GM18909 (cell line): Measurements from ENCODE around the gene BUD23.
"Not testable (repeated sequence)": the region's sequence is repeated elsewhere in the genome, so short reads cannot be mapped to it uniquely, and the experiment has no call there.

ENCODE experiments used
- ATAC-seq: cut with Tn5 transposase; IDR thresholded peaks from one replicate; pipeline ENCODE4 v1.9.1; 2021; ENCODE audit warnings: mild to moderate bottlenecking; ENCODE audit not compliant: unreplicated experiment, poor library complexity

BUD23 gene, protein sequence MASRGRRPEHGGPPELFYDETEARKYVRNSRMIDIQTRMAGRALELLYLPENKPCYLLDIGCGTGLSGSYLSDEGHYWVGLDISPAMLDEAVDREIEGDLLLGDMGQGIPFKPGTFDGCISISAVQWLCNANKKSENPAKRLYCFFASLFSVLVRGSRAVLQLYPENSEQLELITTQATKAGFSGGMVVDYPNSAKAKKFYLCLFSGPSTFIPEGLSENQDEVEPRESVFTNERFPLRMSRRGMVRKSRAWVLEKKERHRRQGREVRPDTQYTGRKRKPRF

DNA sequence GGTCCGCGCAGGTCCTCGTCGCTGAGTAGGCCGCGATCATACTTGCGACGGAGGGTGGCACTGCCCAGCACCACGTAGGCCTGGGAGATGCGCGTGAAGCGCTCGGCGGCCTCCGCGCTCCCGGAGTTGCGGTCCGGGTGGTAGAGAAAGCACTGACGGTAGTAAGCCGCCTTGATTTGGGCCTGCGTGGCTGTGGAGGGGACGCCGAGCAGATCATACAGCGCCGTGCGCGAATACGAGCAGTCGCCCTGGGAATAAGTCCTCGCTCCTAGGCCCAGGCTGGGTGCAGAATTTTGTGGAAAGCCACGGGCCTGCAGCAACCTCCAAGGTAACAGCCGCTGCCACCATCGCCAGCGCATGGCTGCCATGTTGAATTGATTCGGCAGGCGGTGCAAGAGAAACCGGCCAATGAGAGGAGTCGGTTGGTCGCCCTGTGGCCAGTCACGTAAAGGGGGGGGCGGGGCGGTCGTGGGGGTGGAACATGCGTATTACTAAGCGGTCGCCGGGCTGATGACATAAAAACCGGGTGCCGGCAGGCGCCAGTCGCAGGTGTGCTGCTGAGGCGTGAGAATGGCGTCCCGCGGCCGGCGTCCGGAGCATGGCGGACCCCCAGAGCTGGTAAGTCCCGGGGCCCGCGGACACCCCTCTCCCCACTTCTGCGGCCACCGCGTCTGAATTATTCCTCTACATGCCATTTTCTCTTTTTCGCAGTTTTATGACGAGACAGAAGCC lies at the start of gene BUD23, which contains the start of gene DNAJC30:
TSS of gene BUD23 (plus strand) at position 542 of the 732 bp plus-strand sequence. CDS start at position 571, 29 bp downstream.
TSS of gene DNAJC30 (minus strand) at position 398 of the 732 bp plus-strand sequence. CDS start at position 368, 30 bp downstream.
- ATAC-seq, result peak; percentile 90

DNA sequence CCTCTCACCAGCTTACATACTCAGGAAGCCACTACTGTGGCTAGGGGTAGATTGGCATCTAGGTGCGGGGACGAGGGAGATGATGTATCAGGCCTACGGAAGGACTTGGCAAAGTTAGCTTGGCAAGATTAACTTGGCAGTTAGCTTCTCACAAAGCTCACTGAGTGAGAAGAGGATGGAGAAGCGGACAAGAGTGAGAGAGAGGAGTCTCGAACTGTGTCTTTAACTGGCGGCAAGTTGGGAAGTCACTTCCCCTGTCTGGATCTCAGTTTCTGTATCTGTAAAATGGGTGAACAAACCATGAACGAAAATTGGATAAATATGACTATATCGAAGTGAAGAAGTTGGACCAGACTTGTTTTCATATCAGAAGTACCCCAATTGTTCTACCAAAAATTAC lies 49.6 kb upstream of the BUD23 start:
- no peak for ATAC-seq

DNA sequence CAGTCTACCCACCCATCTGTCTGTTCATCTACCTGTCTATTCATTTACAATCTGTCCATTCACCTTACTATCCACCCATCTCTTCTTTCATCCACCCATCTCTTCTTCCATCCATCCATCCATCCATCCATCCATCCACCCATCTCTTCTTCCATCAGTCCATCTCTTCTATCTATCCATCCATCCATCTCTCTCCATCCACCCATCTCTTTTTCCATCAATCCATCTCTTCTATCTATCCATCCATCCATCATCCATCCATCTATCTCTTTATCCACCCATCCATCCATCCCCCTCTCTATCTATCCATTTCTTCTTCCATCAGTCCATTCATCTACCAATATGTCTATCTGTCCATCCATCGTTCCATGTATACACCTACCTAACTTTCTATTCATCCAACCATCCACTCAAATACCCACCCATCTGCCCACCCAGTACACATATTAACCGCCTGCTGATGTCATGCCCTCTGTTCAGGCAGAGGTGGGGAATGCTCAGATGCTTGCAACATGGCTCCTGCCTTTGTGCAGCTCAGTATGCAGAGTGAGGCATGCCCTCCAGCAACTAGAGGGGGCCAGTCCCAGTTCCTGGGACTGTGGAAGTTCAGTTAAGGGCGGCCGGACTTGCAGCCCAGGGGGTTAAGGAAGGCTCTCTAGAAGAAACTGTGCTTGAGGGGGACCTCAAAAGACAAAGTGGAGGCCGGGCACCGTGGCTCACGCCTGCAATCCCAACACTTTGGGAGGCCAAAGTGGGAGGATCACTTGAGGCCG lies 47.8 kb upstream of the BUD23 start:
- no peak for ATAC-seq

DNA sequence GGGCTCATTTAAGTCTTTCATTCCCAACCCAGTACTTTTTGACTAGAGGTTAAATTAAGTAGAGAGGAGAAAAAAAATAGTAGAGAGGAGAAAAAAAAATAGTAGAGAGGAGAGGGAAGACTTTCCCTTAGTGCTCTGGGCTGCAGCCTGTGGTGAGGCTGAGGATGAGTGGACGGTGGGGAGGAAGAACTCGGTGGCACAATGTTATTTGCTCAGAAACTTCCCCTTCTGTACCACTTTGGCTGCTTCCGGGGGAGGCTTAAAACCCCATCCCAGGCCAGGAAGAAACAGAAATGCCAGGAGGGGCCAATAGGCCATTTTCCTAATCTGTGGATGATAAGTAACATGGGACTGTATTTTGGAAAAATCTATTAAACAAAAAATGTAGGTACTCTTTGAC lies 44.5 kb upstream of the BUD23 start:
- ATAC-seq, result no peak

DNA sequence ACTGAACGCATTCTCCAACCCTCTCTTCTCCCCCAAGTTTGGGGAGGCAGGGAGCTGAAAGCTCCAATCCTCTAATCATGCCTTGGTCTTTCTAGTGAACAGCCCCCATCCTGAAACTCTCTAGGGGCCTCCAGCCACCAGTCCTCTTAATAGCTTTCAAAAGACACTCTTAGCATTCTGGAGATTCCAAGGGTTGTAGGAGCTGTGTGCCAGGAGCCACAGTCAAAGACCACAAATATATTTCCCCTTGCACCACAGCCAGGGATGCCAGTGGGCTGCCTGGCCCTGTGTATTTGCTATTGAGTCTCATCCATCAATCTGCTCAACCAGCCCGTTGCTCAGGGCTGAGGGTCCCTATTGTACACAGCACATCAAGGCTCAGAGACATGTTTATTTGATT lies 40.6 kb upstream of the BUD23 start:
- no peak for ATAC-seq

DNA sequence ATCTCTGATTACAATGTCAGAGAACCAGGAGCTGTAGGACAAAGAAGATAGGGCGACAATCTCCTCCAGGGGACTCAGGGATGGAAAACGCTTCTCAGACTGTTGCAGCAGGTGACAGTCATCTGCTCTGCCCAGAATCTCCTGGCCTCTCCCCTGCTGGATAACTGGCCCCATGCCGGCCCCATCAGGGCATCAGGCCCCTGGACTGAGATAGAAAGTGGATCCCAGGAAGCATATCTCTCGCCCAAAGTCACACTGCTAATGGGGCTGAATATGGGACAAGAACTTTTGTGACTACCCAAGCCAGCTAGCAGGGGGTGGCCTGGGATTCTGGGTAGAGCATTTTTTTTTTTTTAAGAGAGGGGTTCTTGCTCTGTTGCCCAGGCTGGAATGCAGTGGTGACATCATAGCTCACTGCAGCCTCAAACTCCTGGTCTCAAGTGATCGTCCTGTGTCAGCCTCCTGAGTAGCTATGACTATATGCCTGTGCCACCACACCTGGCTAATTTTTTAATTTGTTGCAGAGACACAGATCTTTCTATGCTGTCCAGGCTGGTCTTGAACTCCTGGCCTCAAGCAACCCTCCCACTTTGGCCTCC lies 38.6 kb upstream of the BUD23 start:
- ATAC-seq, result no peak

DNA sequence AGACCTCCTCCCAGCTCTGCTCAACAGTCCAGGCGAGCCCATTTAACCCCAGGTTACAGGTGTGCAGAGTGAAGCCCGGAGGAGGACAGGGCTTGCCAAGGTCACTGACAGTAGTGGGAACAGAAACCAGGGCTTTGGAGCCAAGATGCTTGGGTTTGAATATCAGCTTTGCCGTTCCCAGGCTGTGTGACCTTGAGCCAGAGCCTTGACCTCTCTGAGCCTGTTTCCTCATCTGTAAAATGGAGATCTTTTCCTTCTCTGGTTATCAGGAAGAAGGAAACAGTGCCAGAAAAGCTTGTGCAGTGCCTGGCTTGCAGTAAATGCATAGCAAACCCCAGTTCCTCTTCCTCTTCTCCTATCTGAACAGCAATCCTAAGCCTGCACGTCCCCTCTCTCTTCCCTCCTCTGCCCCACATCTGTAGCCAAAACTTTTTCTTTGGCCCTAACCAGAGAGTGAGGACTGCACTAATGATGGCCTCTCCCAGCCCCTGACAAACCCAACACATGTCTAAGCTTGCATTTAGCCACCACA lies 37.7 kb upstream of the BUD23 start:
- no peak for ATAC-seq

DNA sequence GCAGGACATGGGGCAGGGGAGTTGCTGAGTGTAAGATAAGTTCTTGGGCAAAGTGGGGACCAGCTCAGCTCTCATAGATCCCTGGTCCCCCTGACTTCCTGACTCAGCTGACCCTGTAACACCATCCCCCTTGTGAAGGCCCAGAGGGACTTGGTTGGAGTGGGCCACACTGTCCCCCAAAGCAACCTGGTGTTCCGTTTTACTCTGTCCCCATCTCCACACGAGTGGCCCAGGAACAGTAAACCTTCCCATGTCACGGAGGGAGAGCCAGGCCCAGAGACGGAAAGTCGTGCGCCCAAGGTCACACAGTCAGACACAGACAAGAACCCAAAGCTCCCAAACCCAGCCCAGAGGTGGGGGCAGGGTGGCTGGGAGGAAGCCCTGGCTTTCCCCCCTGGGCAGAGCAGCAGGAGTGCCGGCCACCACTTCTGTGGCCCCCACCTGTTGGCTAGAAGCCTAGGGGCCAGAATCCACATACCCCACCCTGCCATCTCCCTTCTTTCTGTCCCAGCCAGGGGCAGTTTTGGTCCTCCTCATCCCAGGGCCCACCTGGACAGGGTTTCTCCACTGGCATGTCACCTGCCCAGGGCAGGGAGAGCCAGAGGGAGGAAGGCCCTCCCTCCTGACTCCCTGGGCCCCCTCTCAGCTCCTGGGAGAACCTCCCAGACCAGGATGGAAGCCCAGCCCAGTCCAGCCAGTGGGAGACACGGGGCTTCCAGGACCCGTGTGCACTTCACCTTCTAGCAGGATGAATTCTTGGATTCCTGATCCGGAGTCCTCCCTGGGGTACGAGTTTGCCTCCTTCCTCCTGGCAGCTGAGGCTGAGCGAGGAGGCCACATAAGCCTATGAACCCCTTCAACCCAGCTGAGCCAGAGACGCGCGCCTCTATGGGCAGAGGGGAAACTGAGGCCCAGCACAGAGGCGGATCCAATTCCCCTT lies 36.3 kb upstream of the BUD23 start:
- no peak for ATAC-seq

DNA sequence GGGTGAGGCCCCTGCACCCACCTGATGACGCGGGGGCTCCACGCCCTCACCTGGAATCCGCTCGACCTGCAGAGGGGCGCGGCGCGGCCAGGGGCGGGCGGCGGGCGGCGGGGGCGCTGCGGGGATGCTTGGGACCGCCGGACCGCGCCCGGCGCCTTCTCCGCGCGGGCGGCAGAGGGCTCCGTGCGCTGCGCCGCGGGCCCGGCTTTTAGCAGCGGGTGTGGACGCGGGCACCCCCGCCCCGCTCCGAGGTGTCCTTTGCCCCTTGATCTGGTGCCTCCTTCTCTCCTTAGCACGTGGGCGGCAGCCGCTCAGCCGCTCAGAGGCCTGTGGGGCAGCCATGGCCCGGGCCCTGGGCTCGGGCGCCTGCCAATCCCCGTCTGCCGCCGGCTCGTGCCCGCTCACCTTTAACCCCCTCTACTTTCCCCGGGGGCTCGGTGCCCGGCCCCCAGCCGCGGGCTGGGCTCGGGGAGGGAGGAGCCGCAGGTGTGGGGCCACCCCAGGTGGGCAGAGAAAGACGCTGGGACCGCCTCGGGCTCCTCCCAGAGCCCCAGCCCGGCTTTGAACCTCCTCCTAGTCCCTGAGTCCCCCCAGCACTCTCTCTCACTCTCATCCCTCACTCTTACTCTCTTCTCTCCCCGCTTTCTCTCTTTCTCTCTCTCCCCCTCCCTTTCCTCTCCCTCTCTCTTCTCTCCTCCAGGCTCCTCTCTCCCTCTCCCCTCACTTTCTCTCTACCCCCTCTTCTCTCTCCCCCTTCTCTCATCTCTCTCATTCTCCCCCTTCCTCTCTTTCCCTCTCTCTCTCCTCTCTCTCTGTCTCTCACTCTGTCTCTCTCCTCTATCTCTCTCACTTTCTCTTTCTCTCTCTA lies 35.4 kb upstream of the BUD23 start:
- ATAC-seq, result no peak

DNA sequence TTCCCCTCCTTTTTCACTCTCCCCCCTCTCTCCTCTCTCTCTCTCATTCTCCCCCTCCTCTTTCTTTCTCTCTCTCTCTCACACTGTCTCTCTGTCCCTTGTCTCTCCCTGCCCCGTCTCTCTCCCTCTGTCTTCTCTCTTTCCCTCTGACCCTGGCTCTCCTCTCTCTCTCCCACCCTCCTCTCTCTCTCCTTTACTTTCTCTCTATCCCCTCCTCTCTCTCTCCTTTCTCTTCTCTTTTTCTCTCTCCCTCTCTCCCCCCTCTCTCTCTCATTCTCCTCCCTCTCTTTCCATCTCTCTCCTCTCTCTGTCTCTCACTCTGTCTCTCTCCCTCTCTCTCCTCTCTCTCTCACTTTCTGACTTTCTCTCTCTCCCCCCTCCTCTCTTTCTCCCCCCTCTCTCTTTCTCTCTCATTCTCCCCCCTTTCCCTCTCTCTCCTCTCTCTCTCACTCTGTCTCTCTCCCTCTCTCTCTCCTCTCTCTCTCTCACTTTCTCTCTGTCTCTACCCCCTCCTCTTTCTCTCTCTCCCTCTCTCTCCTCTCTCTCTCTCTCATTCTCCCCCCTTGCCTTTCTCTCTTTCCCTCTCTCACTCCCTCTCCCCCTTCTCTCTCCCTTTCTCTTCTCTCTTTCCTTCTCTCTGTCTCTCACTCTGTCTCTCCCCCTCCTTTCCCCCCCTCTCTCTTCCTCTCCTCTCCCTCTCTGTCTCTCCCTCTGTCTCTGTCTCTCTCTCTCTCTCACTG lies 34.6 kb upstream of the BUD23 start:
- ATAC-seq, result no peak

DNA sequence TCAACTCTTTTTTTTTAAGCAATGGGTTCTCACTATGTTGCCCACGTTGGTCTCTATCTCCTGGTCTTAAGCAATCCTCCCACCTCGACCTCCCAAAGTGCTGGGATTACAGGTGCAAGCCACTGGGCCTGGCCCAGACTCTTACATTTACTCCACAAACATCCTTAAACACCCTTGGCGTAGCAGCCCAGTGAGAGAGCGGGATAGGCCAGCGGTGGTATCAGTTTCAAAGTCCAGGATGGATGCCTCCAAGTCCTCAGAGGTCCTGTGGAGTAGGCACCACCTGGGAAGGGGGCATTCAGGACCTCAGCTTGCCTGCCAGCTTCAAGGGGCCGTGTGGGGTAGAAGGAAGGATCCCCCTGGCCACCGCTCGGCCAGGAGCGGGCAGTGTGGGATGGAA lies 33.8 kb upstream of the BUD23 start:
- ATAC-seq, result no peak

DNA sequence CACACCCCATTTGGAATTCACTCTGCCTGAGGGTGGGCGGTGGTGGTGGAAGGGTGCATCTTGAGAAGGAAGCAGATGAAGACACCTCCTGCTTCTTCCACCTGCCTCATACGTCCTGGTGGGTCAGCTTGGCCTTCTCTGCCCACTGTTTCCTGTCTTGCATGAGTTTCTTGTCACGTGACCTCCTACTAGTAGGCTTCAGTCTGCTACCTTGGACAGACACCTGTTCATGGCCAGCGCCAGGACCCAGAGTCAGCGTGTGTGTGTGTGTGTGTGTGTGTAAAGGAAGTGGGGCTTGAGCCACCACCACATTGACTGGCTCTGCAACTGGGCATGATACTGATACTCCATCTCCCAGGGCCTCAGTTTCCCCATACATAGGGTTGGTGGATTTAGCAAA lies 32.9 kb upstream of the BUD23 start:
- ATAC-seq, result no peak

DNA sequence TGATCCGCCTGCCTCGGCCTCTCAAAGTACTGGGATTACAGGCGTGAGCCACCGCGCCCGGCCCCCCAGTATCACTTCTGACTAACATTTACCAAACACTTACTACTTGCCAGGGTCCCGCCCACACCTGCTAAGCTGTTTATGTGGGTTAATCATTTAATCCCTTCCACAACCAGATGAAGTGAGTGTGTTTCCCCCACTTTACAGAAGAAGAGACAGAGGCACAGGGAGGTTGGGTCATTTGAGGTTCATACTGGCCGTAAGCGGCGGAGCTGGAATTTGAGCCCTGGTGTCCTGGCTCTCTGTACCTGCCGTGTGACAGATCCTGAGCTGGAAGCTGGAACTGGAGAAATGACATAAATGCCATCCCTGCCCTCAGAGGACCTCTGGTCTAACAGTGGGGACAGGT lies 30.9 kb upstream of the BUD23 start:
- no peak for ATAC-seq

DNA sequence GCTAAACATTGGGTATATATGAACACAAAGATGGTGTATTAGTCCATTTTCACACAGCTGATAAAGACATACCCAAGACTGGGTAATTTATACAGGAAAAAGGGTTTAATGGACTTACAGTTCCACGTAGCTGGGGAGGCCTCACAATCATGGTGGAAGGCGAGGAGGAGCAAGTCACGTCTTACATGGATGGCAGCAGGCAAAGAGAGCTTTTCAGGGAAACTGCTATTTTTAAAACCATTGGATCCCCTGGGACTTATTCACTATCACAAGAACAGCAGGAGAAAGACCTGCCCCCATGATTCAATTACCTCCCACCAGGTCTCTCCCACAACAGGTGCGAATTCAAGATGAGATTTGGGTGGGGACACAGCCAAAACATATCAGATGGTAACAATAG lies 28.1 kb upstream of the BUD23 start:
- not testable (repeated sequence) for ATAC-seq

DNA sequence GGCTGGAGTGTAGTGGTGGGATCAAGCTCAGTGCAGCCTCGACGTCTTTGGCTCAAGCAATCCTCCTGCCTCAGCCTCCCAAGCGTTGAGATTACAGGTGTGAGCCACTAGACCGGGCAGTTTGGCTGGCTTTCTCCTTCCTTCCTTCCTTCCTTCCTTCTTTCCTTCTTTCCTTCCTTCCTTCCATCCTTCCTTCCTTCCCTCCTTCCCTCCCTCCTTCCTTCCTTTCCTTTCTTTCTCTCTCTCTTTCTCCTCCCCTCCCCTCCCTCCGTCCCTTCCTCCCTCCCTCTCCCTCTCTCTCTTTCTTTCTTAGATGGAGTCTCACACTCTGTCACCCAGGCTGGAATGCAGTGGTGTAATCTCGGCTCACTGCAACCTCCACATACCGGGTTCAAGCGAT lies 23.4 kb upstream of the BUD23 start:
- ATAC-seq, result no peak

DNA sequence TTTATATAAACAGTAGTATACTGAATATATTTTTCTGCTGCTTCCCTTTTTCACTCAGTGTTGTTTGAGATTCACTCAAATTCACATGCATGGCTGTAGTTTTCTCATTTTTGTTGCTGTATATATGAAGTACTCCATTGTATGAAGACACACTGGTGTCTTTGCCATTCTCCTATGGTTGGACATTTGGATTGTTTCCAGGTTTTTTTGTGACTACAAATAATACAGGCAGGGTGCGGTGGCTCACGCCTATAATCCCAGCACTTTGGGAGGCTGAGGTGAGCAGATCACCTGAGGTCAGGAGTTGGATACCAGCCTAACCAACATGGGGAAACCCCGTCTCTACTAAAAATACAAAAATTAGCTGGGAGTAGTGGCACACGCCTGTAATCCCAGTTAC lies 22.8 kb upstream of the BUD23 start:
- ATAC-seq, result not testable (repeated sequence)

DNA sequence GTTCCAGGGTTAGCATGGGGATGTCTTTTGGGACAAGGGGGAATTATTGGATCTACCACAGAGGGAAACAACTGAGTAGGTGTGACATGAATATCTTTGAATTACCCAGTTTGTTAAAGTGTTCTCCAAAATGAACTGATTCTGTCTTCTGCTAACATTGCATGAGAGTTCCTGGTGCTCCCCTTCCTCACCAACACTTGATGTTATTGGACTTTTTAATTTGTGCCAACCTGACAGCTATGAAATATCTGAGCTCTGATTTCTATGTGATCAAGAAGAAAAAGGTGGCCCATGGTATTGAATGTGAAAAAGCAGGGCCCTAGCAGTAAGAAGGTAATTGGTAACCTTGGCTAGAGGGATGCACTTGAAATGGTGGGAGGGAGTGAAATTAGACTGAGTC lies 20.4 kb upstream of the BUD23 start:
- ATAC-seq, result no peak
